Measurements from ENCODE around the gene SLC66A2.

SLC66A2 gene

DNA sequence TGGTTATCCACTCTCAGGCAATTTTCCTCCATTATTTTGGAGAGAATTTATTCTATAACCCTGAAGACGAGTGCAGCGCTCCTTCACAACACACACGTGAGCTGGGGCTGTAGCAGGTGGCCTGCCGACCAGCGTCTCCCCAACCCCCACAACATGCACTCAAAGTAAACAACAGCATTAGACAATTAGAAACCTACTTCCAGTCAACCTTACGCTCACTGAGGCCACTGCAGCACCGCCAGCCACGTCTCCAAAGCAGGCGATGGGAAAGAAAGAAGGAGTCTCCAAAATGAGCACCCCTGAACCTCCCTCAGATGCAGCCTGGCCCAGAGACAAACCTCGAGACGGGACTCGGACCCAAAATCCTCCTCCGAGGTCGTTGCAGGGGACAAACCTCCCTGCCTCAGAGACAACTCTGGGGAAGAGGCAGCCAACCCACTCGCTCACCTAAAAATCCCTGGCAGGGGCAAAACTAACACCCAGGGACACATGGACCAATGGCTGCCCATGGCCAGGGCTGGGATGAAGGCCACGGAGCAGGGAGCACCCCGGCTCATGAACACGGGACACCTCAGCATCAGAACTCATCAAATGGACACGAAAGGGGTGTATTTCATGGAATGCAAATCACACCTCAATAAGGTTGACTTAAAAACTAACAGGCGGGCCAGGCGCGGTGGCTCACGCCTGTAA, 2.6 kb downstream of the SLC66A2 start:
- no peak overlapping the region for H2AFZ ChIP-seq
- H3K79me2 ChIP-seq: peaks cover 62% of the 10 kb centered on the region
- H3K4me2 ChIP-seq (ENCODE audit: low read length): no peak overlapping the region
- TF ChIP-seq, protein P1, sequence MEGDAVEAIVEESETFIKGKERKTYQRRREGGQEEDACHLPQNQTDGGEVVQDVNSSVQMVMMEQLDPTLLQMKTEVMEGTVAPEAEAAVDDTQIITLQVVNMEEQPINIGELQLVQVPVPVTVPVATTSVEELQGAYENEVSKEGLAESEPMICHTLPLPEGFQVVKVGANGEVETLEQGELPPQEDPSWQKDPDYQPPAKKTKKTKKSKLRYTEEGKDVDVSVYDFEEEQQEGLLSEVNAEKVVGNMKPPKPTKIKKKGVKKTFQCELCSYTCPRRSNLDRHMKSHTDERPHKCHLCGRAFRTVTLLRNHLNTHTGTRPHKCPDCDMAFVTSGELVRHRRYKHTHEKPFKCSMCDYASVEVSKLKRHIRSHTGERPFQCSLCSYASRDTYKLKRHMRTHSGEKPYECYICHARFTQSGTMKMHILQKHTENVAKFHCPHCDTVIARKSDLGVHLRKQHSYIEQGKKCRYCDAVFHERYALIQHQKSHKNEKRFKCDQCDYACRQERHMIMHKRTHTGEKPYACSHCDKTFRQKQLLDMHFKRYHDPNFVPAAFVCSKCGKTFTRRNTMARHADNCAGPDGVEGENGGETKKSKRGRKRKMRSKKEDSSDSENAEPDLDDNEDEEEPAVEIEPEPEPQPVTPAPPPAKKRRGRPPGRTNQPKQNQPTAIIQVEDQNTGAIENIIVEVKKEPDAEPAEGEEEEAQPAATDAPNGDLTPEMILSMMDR (IDR thresholded peaks at IDR 0.05): no peak
- H3K4me3 ChIP-seq (ENCODE audit: low read depth, low read length): no peak overlapping the region
- no peak overlapping the region for H3K27ac ChIP-seq
- no peaks in the 10 kb centered on the region for H3K36me3 ChIP-seq (ENCODE audit: control insufficient read depth, insufficient read depth, low read length)
- no peaks in the 10 kb centered on the region for H3K27me3 ChIP-seq (ENCODE audit: control insufficient read depth, insufficient read depth, low read length)
- H3K9me3 ChIP-seq (ENCODE audit: control insufficient read depth, low read length): no peaks in the 10 kb centered on the region
- peaks cover 11% of the 10 kb centered on the region for H3K4me1 ChIP-seq
- no peak overlapping the region for H3K9ac ChIP-seq

DNA sequence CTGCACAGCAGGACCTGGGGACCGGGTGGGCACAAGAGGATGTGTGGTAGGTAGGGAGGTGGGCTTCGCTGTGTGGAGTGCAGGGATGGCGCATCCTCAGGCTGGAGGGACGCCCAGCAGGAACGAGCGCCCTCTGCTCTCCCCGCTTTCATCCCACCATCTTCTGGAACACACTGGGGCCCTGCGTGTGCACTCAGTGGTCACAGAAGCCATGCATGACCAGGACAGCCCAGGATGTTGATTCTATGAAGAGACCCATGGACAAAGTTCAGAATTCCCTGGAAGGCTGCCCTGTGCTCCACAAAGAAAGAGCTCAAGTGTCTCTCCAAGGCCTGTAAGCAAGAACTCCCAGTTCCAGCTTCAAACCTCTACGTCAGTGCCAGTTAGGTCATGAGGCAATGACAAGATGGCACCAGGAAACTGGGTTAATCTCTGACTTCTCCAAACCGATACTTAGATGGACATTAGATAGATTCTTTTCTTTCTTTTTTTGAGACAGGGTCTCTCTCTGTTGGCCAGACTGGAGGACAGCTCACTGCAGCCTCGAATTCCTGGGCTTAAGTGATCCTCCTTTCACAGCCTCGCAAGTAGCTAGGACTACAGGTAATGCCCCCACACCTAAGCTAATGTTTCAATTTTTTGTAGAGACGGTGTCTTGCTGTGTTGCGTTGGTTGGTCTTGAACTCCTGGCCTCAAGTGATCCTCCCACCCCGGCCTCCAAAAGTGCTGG, 3.4 kb downstream of the SLC66A2 start:
- TF ChIP-seq, protein P1 (IDR thresholded peaks at IDR 0.05): no peak
- no peak overlapping the region for H3K4me3 ChIP-seq (ENCODE audit: low read depth, low read length)
- H3K4me1 ChIP-seq: peaks cover 11% of the 10 kb centered on the region
- H3K27me3 ChIP-seq (ENCODE audit: control insufficient read depth, insufficient read depth, low read length): no peaks in the 10 kb centered on the region
- H3K36me3 ChIP-seq (ENCODE audit: control insufficient read depth, insufficient read depth, low read length): no peaks in the 10 kb centered on the region
- peaks cover 64% of the 10 kb centered on the region for H3K79me2 ChIP-seq
- H3K4me2 ChIP-seq (ENCODE audit: low read length): no peak overlapping the region
- no peak overlapping the region for H3K9ac ChIP-seq
- H2AFZ ChIP-seq: no peak overlapping the region
- no peak overlapping the region for H3K27ac ChIP-seq
- H3K9me3 ChIP-seq (ENCODE audit: control insufficient read depth, low read length): no peaks in the 10 kb centered on the region

DNA sequence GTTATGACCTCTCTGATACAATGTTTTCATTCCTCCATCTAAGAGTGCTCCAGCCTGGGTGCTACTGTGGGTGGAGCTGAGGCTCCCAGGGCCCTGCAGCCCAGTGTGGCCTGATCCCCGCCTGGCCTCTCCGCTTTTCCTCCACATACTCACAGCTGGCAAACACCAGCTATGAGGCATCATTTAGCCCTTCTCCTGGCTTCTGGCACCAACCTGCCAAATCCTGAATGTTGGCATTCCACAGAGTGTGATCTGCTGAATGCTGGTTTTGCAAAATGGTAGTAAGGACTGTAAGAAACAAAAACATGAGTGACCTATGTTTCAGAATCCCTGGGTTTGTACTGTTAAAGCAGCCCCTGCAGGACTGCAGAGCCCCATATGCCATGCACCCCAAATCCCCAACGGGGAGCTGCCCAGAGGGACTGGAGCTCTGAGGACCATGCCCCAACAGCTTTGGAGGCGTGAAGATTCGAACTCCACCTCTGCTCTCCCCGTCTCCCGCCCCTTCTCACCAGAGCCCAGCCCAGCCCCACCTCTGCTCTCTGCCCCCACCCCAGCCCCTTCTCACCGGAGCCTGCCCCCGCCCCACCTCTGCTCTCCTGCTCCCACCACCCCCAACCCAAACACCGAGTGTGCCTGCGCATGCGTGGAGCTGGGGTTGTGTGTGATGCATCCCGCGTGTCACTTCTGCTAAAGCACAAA, 4.2 kb downstream of the SLC66A2 start:
- H3K4me2 ChIP-seq (ENCODE audit: low read length): no peak overlapping the region
- H3K9me3 ChIP-seq (ENCODE audit: control insufficient read depth, low read length): no peaks in the 10 kb centered on the region
- H3K9ac ChIP-seq: no peak overlapping the region
- TF ChIP-seq, protein P1 (IDR thresholded peaks at IDR 0.05): no peak
- H3K27ac ChIP-seq: no peak overlapping the region
- no peak overlapping the region for H2AFZ ChIP-seq
- no peaks in the 10 kb centered on the region for H3K27me3 ChIP-seq (ENCODE audit: control insufficient read depth, insufficient read depth, low read length)
- no peaks in the 10 kb centered on the region for H3K36me3 ChIP-seq (ENCODE audit: control insufficient read depth, insufficient read depth, low read length)
- H3K79me2 ChIP-seq: peaks cover 67% of the 10 kb centered on the region
- peaks cover 11% of the 10 kb centered on the region for H3K4me1 ChIP-seq
- no peak overlapping the region for H3K4me3 ChIP-seq (ENCODE audit: low read depth, low read length)

DNA sequence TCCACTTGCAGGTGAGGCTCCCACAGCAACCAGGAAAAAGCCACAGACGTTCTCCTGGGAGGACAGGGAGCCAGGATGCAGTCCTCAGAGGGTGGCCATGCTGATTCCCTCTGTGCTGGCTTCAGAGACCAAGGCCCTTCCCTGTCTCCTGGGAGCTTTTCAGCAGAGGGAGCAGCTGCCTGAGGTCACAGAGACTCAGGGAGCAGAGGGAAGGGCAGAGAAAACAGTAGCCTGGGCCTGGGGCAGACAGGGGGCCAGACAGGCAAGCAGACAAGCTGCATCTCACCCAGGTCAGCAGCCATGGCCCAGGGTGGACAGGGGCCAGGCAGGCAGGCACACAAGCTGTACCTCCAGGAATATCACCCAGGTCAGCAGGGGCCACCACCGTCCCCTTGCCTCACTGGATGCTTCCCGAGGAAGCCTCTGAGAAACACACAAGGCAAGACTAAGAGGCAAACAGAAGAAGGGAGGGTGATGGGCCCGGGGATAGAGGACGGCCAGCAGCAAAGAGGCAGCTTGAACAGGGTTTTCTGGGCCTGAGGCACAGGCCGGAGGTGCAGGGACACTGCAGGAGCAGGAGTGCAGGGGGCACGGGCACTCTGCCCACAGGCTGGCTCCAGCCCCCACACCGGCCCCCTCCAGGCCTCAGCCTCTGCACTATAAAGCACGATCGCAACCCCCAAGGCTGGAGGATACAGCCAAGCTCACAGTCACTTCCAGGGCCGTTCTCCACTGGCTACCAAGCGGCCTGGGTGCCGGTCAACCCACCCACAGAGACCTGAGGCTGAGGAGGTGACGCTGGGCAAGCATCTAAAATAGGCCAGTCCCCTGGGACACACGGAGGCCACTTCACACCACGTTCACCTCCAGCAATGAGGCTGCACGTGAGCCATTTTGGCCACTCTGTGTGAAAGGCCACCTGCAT, 6.1 kb downstream of the SLC66A2 start:
- H3K79me2 ChIP-seq: peaks cover 68% of the 10 kb centered on the region
- H2AFZ ChIP-seq: no peak overlapping the region
- no peak overlapping the region for H3K27ac ChIP-seq
- TF ChIP-seq, protein P1 (IDR thresholded peaks at IDR 0.05): no peak
- H3K4me1 ChIP-seq: peaks cover 9% of the 10 kb centered on the region
- H3K27me3 ChIP-seq (ENCODE audit: control insufficient read depth, insufficient read depth, low read length): no peaks in the 10 kb centered on the region
- H3K9ac ChIP-seq: no peak overlapping the region
- no peak overlapping the region for H3K4me2 ChIP-seq (ENCODE audit: low read length)
- H3K9me3 ChIP-seq (ENCODE audit: control insufficient read depth, low read length): no peaks in the 10 kb centered on the region
- no peak overlapping the region for H3K4me3 ChIP-seq (ENCODE audit: low read depth, low read length)
- H3K36me3 ChIP-seq (ENCODE audit: control insufficient read depth, insufficient read depth, low read length): no peaks in the 10 kb centered on the region

All from parathyroid adenoma (tissue), 2 donors.